ENCODE data around the gene LY6G5C.

Gene LY6G5C

GRCh38 chr6:31691564-31692108, 10.8 kb upstream of the LY6G5C start:
- no peak overlapping the region for H3K9ac ChIP-seq (ENCODE audit: low read length)
- H3K27ac ChIP-seq (ENCODE audit: low read length), result no peak overlapping the region
- H3K36me3 ChIP-seq (replicated peaks; ENCODE audit: insufficient read depth, low read length), result no peaks in the 10 kb centered on the region

DNA sequence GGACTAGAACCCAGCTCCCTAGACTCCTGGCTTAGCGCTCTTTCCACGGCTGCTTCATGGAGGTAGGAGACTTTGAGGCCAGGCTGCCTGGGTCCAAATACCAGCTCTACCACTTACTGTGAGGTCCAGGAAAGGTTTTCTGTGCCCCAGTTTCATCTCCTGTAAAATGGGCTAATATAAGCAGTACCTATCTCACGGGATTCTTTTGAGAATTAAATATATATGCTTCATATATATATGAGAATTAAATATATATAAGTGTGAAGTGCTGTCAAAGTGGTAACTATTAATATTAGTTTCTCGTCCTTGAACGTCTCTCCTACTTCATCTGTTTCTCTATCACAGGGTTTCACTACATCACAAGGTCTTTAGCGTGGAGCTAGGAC, 10.2 kb upstream of the LY6G5C start:
- H3K9ac ChIP-seq (ENCODE audit: low read length), result no peak overlapping the region
- TF ChIP-seq, protein P1, sequence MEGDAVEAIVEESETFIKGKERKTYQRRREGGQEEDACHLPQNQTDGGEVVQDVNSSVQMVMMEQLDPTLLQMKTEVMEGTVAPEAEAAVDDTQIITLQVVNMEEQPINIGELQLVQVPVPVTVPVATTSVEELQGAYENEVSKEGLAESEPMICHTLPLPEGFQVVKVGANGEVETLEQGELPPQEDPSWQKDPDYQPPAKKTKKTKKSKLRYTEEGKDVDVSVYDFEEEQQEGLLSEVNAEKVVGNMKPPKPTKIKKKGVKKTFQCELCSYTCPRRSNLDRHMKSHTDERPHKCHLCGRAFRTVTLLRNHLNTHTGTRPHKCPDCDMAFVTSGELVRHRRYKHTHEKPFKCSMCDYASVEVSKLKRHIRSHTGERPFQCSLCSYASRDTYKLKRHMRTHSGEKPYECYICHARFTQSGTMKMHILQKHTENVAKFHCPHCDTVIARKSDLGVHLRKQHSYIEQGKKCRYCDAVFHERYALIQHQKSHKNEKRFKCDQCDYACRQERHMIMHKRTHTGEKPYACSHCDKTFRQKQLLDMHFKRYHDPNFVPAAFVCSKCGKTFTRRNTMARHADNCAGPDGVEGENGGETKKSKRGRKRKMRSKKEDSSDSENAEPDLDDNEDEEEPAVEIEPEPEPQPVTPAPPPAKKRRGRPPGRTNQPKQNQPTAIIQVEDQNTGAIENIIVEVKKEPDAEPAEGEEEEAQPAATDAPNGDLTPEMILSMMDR (IDR thresholded peaks at IDR 0.05; ENCODE audit: low read length), result no peak
- TF ChIP-seq EZH2 (optimal IDR thresholded peaks at IDR 0.05; ENCODE audit: low read depth, low read length) (no peak), EZH2phosphoT487 (IDR thresholded peaks at IDR 0.05; ENCODE audit: low read length) (no peak)
- no peak overlapping the region for H2AFZ ChIP-seq (ENCODE audit: low read length)
- H3K4me2 ChIP-seq (ENCODE audit: low read depth, low read length), result no peak overlapping the region
- no peaks in the 10 kb centered on the region for H3K36me3 ChIP-seq (replicated peaks; ENCODE audit: insufficient read depth, low read length)
- no peaks in the 10 kb centered on the region for H3K9me3 ChIP-seq (replicated peaks; ENCODE audit: insufficient read depth, low read length)
- no peak for DNase-seq
- H3K27me3 ChIP-seq (replicated peaks; ENCODE audit: insufficient read depth, low read length), result no peaks in the 10 kb centered on the region
- H3K27ac ChIP-seq (ENCODE audit: low read length), result no peak overlapping the region
- H3F3A ChIP-seq (ENCODE audit: insufficient read depth, low read length), result no peaks in the 10 kb centered on the region
- no peaks in the 10 kb centered on the region for H3K79me2 ChIP-seq (ENCODE audit: low read length)
- no peak overlapping the region for H3K4me3 ChIP-seq (ENCODE audit: low read length)
- H3K4me1 ChIP-seq (ENCODE audit: low read length), result no peaks in the 10 kb centered on the region
- no peaks in the 10 kb centered on the region for H3K9me2 ChIP-seq (replicated peaks; ENCODE audit: insufficient read depth, low read length)
- no peaks in the 10 kb centered on the region for H4K20me1 ChIP-seq (ENCODE audit: insufficient read depth, low read length)

More at GRCh38 chr6:31691564-31692108, 10.8 kb upstream of the LY6G5C start:
- no peak overlapping the region for H3K4me2 ChIP-seq (ENCODE audit: low read depth, low read length)
- no peak overlapping the region for H2AFZ ChIP-seq (ENCODE audit: low read length)
- TF ChIP-seq EZH2 (optimal IDR thresholded peaks at IDR 0.05; ENCODE audit: low read depth, low read length), result no peak
- TF ChIP-seq, protein P1 (IDR thresholded peaks at IDR 0.05; ENCODE audit: low read length), result no peak
- TF ChIP-seq EZH2phosphoT487 (IDR thresholded peaks at IDR 0.05; ENCODE audit: low read length), result no peak
- no peaks in the 10 kb centered on the region for H3K4me1 ChIP-seq (ENCODE audit: low read length)
- H3K9me3 ChIP-seq (replicated peaks; ENCODE audit: insufficient read depth, low read length), result no peaks in the 10 kb centered on the region
- H3F3A ChIP-seq (ENCODE audit: insufficient read depth, low read length), result no peaks in the 10 kb centered on the region
- H3K27me3 ChIP-seq (replicated peaks; ENCODE audit: insufficient read depth, low read length), result no peaks in the 10 kb centered on the region
- no peaks in the 10 kb centered on the region for H3K9me2 ChIP-seq (replicated peaks; ENCODE audit: insufficient read depth, low read length)
- no peaks in the 10 kb centered on the region for H3K79me2 ChIP-seq (ENCODE audit: low read length)
- no peaks in the 10 kb centered on the region for H4K20me1 ChIP-seq (ENCODE audit: insufficient read depth, low read length)
- no peak for DNase-seq
- no peak overlapping the region for H3K4me3 ChIP-seq (ENCODE audit: low read length)

GRCh38 chr6:31690231-31691077, 9.6 kb upstream of the LY6G5C start:
- no peak overlapping the region for H2AFZ ChIP-seq (ENCODE audit: low read length)
- no peak overlapping the region for H3K9ac ChIP-seq (ENCODE audit: low read length)
- no peaks in the 10 kb centered on the region for H4K20me1 ChIP-seq (ENCODE audit: insufficient read depth, low read length)
- TF ChIP-seq EZH2 (optimal IDR thresholded peaks at IDR 0.05; ENCODE audit: low read depth, low read length), result no peak
- TF ChIP-seq, protein P1 (IDR thresholded peaks at IDR 0.05; ENCODE audit: low read length), result no peak
- TF ChIP-seq EZH2phosphoT487 (IDR thresholded peaks at IDR 0.05; ENCODE audit: low read length), result no peak
- H3K9me2 ChIP-seq (replicated peaks; ENCODE audit: insufficient read depth, low read length), result no peaks in the 10 kb centered on the region
- H3K4me2 ChIP-seq (ENCODE audit: low read depth, low read length), result no peak overlapping the region
- H3K36me3 ChIP-seq (replicated peaks; ENCODE audit: insufficient read depth, low read length), result no peaks in the 10 kb centered on the region
- no peak overlapping the region for H3K27ac ChIP-seq (ENCODE audit: low read length)
- no peaks in the 10 kb centered on the region for H3K9me3 ChIP-seq (replicated peaks; ENCODE audit: insufficient read depth, low read length)
- H3K4me3 ChIP-seq (ENCODE audit: low read length), result no peak overlapping the region
- H3K4me1 ChIP-seq (ENCODE audit: low read length), result no peaks in the 10 kb centered on the region
- H3K79me2 ChIP-seq (ENCODE audit: low read length), result no peaks in the 10 kb centered on the region
- H3F3A ChIP-seq (ENCODE audit: insufficient read depth, low read length), result no peaks in the 10 kb centered on the region
- DNase-seq, result no peak
- no peaks in the 10 kb centered on the region for H3K27me3 ChIP-seq (replicated peaks; ENCODE audit: insufficient read depth, low read length)
